HCT116 (cell line): ENCODE results near the gene PPIL1. TPM values are rescaled to one million over a fixed set of nuclear protein-coding genes. Genes with fewer than 3 reads are reported as not detected.

Experiments used
- ATAC-seq: fragments of 200-7000 bp; cut with Tn5 transposase; 2 replicates; pipeline ENCODE4 v1.9.1; 2020; ENCODE audit warnings: mild to moderate bottlenecking, moderate library complexity
- BruUV-seq: library from RNA; stranded (reverse); fragments of 400-500 nt; replicated peaks from 2 replicates; lab custom pipeline; 2021; lab: Mats Ljungman, UMichigan
- CTCF ChIA-PET: fragments of 300-600 bp; sonication (Branson Sonifier 250); formaldehyde crosslinking; loops from one replicate; lab custom pipeline; 2021; ENCODE audit warnings: antibody characterized with exemption; lab: Charles Lee
- POLR2A ChIA-PET: fragments of 300-600, 350-600 bp; sonication (Branson Sonifier 250); formaldehyde crosslinking; loops from one replicate; lab custom pipeline; 2021; ENCODE audit warnings: antibody characterized with exemption; lab: Charles Lee
- RAD21 ChIA-PET, 2 experiments: fragments of 300-600 bp; sonication (Branson Sonifier 250); formaldehyde crosslinking; loops; one replicate each; lab custom pipeline; 2023; ENCODE audit warnings: low total read pairs in 2 of 2; ENCODE audit not compliant: uncharacterized antibody in 2 of 2, unreplicated experiment in 2 of 2, low non-redundant PET in 1 of 2; lab: Charles Lee
- DNase-seq: peaks from one replicate; pipeline ENCODE4 v3.0.0-alpha.2; 2010; ENCODE audit warnings: low read depth, low spot score
- H2AFZ ChIP-seq: fragments of 200-600 bp; shearing (Covaris generic), sonication (generic); 2 replicates; pipeline ENCODE4 v1.6.1; 2017; ENCODE audit warnings: low read depth, mixed run types, mixed read lengths, antibody characterized with exemption, low read length; ENCODE audit not compliant: poor library complexity, severe bottlenecking
- H3K27ac ChIP-seq: 2 replicates; pipeline ENCODE4 v1.5.1; 2012; ENCODE audit warnings: low read depth, low read length
- H3K27me3 ChIP-seq: fragments of 200-600 bp; sonication (generic); 2 replicates; pipeline ENCODE4 v1.6.1; 2016; ENCODE audit warnings: mixed run types, low read length, mixed read lengths; ENCODE audit not compliant: insufficient read depth
- H3K36me3 ChIP-seq, 2 experiments: fragments of 200-500 bp in 1 of 2; fragments of 200-600 bp in 1 of 2; sonication (Bioruptor generic) in 1 of 2; sonication (generic) in 1 of 2; 2 replicates each; pipeline versions ENCODE4 v1.5.1 to v1.6.1; 2014 to 2016; ENCODE audit warnings: low read length in 2 of 2, inconsistent platforms in 1 of 2, mixed read lengths in 1 of 2, mixed run types in 1 of 2; ENCODE audit not compliant: insufficient read depth in 2 of 2, control insufficient read depth in 1 of 2
- H3K4me1 ChIP-seq, 2 experiments: fragments of 200-600 bp in 1 of 2; sonication (generic) in 1 of 2; 2 replicates each; pipeline versions ENCODE4 v1.5.1 to v1.6.1; 2012 to 2017; ENCODE audit warnings: low read length in 2 of 2, inconsistent platforms in 1 of 2, mild to moderate bottlenecking in 1 of 2, mixed read lengths in 1 of 2, mixed run types in 1 of 2, moderate library complexity in 1 of 2; ENCODE audit not compliant: insufficient read depth in 2 of 2, control insufficient read depth in 1 of 2
- H3K4me2 ChIP-seq: fragments of 200-600 bp; sonication (generic); 2 replicates; pipeline ENCODE4 v1.6.1; 2017; ENCODE audit warnings: mixed run types, low read length, mixed read lengths
- H3K4me3 ChIP-seq, 2 experiments: fragments of 200-600 bp in 1 of 2; sonication (generic) in 1 of 2; replicated peaks in 1 of 2; 2 replicates each; pipeline ENCODE4 v1.5.1; 2011 to 2016; ENCODE audit warnings: low read length in 2 of 2, control low read depth in 1 of 2, low read depth in 1 of 2, mild to moderate bottlenecking in 1 of 2, mixed read lengths in 1 of 2, mixed run types in 1 of 2
- H3K79me2 ChIP-seq: fragments of 200-600 bp; sonication (generic); 2 replicates; pipeline ENCODE4 v1.6.1; 2017; ENCODE audit warnings: mild to moderate bottlenecking, mixed run types, low read length, moderate library complexity, mixed read lengths; ENCODE audit not compliant: insufficient read depth
- H3K9ac ChIP-seq: fragments of 200-600 bp; sonication (generic); 2 replicates; pipeline ENCODE4 v1.6.1; 2016; ENCODE audit warnings: low read length, mixed read lengths
- H3K9me2 ChIP-seq: fragments of 200-600 bp; sonication (generic), shearing (Covaris generic); 2 replicates; pipeline ENCODE4 v1.6.1; 2017; ENCODE audit warnings: mixed run types, mild to moderate bottlenecking, moderate library complexity; ENCODE audit not compliant: insufficient read depth
- H3K9me3 ChIP-seq, 2 experiments: fragments of 200-500 bp in 1 of 2; fragments of 200-600 bp in 1 of 2; sonication (Bioruptor generic) in 1 of 2; sonication (generic) in 1 of 2; 2 replicates each; pipeline ENCODE4 v1.6.1; 2014 to 2017; ENCODE audit warnings: low read length in 2 of 2, mixed read lengths in 2 of 2, inconsistent platforms in 1 of 2, low read depth in 1 of 2, mild to moderate bottlenecking in 1 of 2, mixed run types in 1 of 2, moderate library complexity in 1 of 2; ENCODE audit not compliant: control insufficient read depth in 1 of 2, insufficient read depth in 1 of 2
- H4K20me1 ChIP-seq: fragments of 200-600 bp; sonication (generic), shearing (Covaris generic); 2 replicates; pipeline ENCODE4 v1.6.1; 2017; ENCODE audit warnings: mixed run types, mild to moderate bottlenecking, moderate library complexity; ENCODE audit not compliant: insufficient read depth
- ATF3 ChIP-seq: IDR thresholded peaks from 2 replicates; pipeline ENCODE4 v1.6.1; 2012
- CBX3 ChIP-seq: IDR thresholded peaks from 2 replicates; pipeline ENCODE4 v1.6.1; 2012; ENCODE audit warnings: low read depth
- CEBPB ChIP-seq: IDR thresholded peaks from 2 replicates; pipeline ENCODE4 v1.6.1; 2012; ENCODE audit warnings: low read depth
- CTCF ChIP-seq, 3 experiments: fragments of 200-600 bp in 1 of 3; sonication (generic) in 1 of 3; IDR thresholded peaks in 2 of 3; conservative IDR thresholded peaks in 1 of 3; 2 replicates each; pipeline ENCODE4 v1.5.1; 2012 to 2017; ENCODE audit warnings: low read depth in 2 of 3, low read length in 2 of 3, antibody characterized with exemption in 1 of 3, borderline replicate concordance in 1 of 3, control low read depth in 1 of 3, mild to moderate bottlenecking in 1 of 3, mixed read lengths in 1 of 3, mixed run types in 1 of 3, moderate library complexity in 1 of 3; ENCODE audit not compliant: insufficient read depth in 1 of 3
- EGR1 ChIP-seq: IDR thresholded peaks from 2 replicates; pipeline ENCODE4 v1.6.1; 2012; ENCODE audit warnings: low read depth
- EZH2 ChIP-seq: fragments of 200-600 bp; sonication (generic); IDR thresholded peaks from 2 replicates; pipeline ENCODE4 v1.6.1; 2017; ENCODE audit warnings: antibody characterized with exemption, mixed run types
- EZH2phosphoT487 ChIP-seq: fragments of 200-600 bp; IDR thresholded peaks from 2 replicates; pipeline ENCODE4 v1.6.1; 2018; ENCODE audit warnings: antibody characterized with exemption, borderline replicate concordance
- JUND ChIP-seq: IDR thresholded peaks from 2 replicates; pipeline ENCODE4 v1.6.1; 2012
- MAX ChIP-seq: IDR thresholded peaks from 2 replicates; pipeline ENCODE4 v1.6.1; 2012
- POLR2A ChIP-seq: IDR thresholded peaks from 2 replicates; pipeline ENCODE4 v1.7.0; 2011; ENCODE audit warnings: borderline replicate concordance; ENCODE audit not compliant: insufficient read depth, insufficient read length; ENCODE audit errors: extremely low read depth
- RAD21 ChIP-seq: IDR thresholded peaks from 2 replicates; pipeline ENCODE4 v1.6.1; 2012; ENCODE audit warnings: low read depth, mild to moderate bottlenecking
- SIN3A ChIP-seq: IDR thresholded peaks from 2 replicates; pipeline ENCODE4 v1.6.1; 2012; ENCODE audit warnings: low read depth
- SRF ChIP-seq: IDR thresholded peaks from 2 replicates; pipeline ENCODE4 v1.6.1; 2012; ENCODE audit warnings: low read depth
- YY1 ChIP-seq: IDR thresholded peaks from 2 replicates; pipeline ENCODE4 v1.6.1; 2011; ENCODE audit warnings: low read length, low read depth, moderate library complexity, mild to moderate bottlenecking; ENCODE audit not compliant: insufficient replicate concordance; ENCODE audit errors: extremely low read depth
- ZBTB33 ChIP-seq: IDR thresholded peaks from 2 replicates; pipeline ENCODE4 v1.6.1; 2011; ENCODE audit warnings: mild to moderate bottlenecking, low read length, moderate library complexity; ENCODE audit not compliant: insufficient replicate concordance; ENCODE audit errors: extremely low read depth
- ZNF274 ChIP-seq: fragments of 200-500 bp; sonication (Bioruptor generic); IDR thresholded peaks from 2 replicates; pipeline ENCODE4 v1.6.1; 2014; ENCODE audit warnings: mild to moderate bottlenecking, low read depth, low read length, inconsistent platforms
- intact Hi-C: fragments of 100-400 bp; cut with micrococcal nuclease; formaldehyde crosslinking; loops from 2 replicates; pipeline ENCODE4 v1.10.0; 2022
- total RNA-seq: library from RNA; stranded (reverse); gene quantifications from one replicate; pipeline ENCODE4 v1.2.1, GENCODE V29; 2021; ENCODE audit not compliant: unreplicated experiment

PPIL1 gene
- total RNA-seq, 1 experiment from 2014 or later: 42.0 TPM

- Histone ChIP-seq H2AFZ (no peak overlapping the region), H3K4me1 (peaks cover 4 to 8% of the 10 kb centered on the region in 2 experiments; a peak in 3 of 4 replicates), H3K9me2 (no peaks in the 10 kb centered on the region), H3K9me3 (no peaks in the 10 kb centered on the region), H3K27ac (no peak overlapping the region), H4K20me1 (no peaks in the 10 kb centered on the region), H3K4me3 (no peak overlapping the region), H3K79me2 (no peaks in the 10 kb centered on the region), H3K9ac (no peak overlapping the region), H3K27me3 (no peaks in the 10 kb centered on the region), H3K4me2 (no peak overlapping the region), H3K36me3 (no peaks in the 10 kb centered on the region)
- ATAC-seq (no peak), DNase-seq (no peak)
- RAD21 ChIA-PET: no interaction called here
- no peak for TF ChIP-seq POLR2A
- no TSS peak for BruUV-seq
- intact Hi-C loops: no loop called here
- CTCF ChIA-PET: no interaction called here
- POLR2A ChIA-PET: no interaction called here
Observed at GRCh38 chr6:36817847-36818246, 56.8 kb downstream of the PPIL1 start.

- H3K79me2 ChIP-seq: no peaks in the 10 kb centered on the region
- peaks cover 4 to 8% of the 10 kb centered on the region in 2 experiments; a peak in 3 of 4 replicates for H3K4me1 ChIP-seq
- H3K9me3 ChIP-seq: no peaks in the 10 kb centered on the region
- DNase-seq (no peak), ATAC-seq (no peak)
- RAD21 ChIA-PET: no interaction called here
- H4K20me1 ChIP-seq: no peaks in the 10 kb centered on the region
- POLR2A ChIA-PET: no interaction called here
- no peak overlapping the region for H3K9ac ChIP-seq
- no peak overlapping the region for H3K4me3 ChIP-seq
- CTCF ChIA-PET: interaction anchor here (1.0 kb wide), 1 partner anchor 35 kb away, joined by 3 read pairs; no protein-coding TSS in a partner anchor
- H3K9me2 ChIP-seq: no peaks in the 10 kb centered on the region
- H3K4me2 ChIP-seq: no peak overlapping the region
- intact Hi-C loops: no loop called here
- BruUV-seq: no TSS peak
- no peaks in the 10 kb centered on the region for H3K36me3 ChIP-seq
- H2AFZ ChIP-seq: no peak overlapping the region
- H3K27me3 ChIP-seq: no peaks in the 10 kb centered on the region
- H3K27ac ChIP-seq: no peak overlapping the region
- TF ChIP-seq YY1 (no peak), CEBPB (no peak), ZNF274 (no peak), EGR1 (no peak), ATF3 (no peak), JUND (no peak), EZH2 (no peak), CTCF (IDR thresholded peaks at IDR 0.05 in 2 of 3, conservative IDR thresholded peaks at IDR 0.05 in 1 of 3; ENCODE audit: borderline replicate concordance in 1 of 3, insufficient read depth in 1 of 3, low read depth in 2 of 3, low read length in 2 of 3) (no peak), EZH2phosphoT487 (no peak), ZBTB33 (no peak), SRF (no peak), SIN3A (no peak), CBX3 (no peak), RAD21 (no peak), POLR2A (no peak), MAX (no peak)
Observed at GRCh38 chr6:36817176-36817817, 57.3 kb downstream of the PPIL1 start.
